Suprapubic skin (tissue), 4 donors: Measurements from ENCODE around the gene WWP2.

Experiments
- POLR2A ChIP-seq, 2 donors: fragments of 450-650 bp; IDR thresholded peaks; one replicate each; pipeline ENCODE4 v1.6.1; 2017; ENCODE audit warnings: antibody characterized with exemption in 2 of 2, mild to moderate bottlenecking in 2 of 2, moderate library complexity in 2 of 2
- POLR2AphosphoS5 ChIP-seq, 3 donors: sonication (generic); formaldehyde crosslinking; IDR thresholded peaks; one replicate each; pipeline ENCODE4 v1.6.1; 2017; ENCODE audit warnings: antibody characterized with exemption in 3 of 3
- TF ChIP-seq, protein P1 (sequence below), 2 donors: fragments of 200-600 bp in 1 of 2; fragments of 450-650 bp in 1 of 2; sonication (generic) in 1 of 2; IDR thresholded peaks; one replicate each; pipeline ENCODE4 v1.5.1; 2016 to 2019; ENCODE audit warnings: antibody characterized with exemption in 2 of 2, mild to moderate bottlenecking in 1 of 2, moderate library complexity in 1 of 2

DNA sequence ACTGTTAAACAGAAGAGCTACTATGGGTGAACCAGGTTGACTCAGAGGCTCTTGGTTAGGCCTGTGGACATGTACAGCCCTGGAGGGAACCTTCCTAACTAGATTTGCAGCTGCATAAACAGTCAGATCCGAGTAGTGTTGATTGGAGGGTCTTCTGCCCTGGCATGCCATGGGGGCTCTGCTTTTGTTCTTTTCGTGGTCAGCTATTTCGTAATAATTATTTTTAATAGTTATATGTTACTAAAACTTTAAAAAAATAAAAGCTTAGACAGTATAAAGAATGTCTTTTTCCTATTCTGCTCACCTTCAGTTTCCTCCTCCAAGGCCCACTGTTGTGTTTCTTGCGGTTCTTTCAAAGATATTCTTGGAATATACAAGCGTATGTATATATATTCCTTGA lies 121.6 kb downstream of the WWP2 start:
- TF ChIP-seq, protein P1, sequence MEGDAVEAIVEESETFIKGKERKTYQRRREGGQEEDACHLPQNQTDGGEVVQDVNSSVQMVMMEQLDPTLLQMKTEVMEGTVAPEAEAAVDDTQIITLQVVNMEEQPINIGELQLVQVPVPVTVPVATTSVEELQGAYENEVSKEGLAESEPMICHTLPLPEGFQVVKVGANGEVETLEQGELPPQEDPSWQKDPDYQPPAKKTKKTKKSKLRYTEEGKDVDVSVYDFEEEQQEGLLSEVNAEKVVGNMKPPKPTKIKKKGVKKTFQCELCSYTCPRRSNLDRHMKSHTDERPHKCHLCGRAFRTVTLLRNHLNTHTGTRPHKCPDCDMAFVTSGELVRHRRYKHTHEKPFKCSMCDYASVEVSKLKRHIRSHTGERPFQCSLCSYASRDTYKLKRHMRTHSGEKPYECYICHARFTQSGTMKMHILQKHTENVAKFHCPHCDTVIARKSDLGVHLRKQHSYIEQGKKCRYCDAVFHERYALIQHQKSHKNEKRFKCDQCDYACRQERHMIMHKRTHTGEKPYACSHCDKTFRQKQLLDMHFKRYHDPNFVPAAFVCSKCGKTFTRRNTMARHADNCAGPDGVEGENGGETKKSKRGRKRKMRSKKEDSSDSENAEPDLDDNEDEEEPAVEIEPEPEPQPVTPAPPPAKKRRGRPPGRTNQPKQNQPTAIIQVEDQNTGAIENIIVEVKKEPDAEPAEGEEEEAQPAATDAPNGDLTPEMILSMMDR (IDR thresholded peaks at IDR 0.05), result no peak
- no peak for TF ChIP-seq POLR2AphosphoS5 (IDR thresholded peaks at IDR 0.05)
- TF ChIP-seq POLR2A (IDR thresholded peaks at IDR 0.05), result no peak
